ENCODE results near the gene INPP5J.
"Not testable (repeated sequence)": the region's sequence is repeated elsewhere in the genome, so short reads cannot be mapped to it uniquely, and the experiment has no call there.

DNA sequence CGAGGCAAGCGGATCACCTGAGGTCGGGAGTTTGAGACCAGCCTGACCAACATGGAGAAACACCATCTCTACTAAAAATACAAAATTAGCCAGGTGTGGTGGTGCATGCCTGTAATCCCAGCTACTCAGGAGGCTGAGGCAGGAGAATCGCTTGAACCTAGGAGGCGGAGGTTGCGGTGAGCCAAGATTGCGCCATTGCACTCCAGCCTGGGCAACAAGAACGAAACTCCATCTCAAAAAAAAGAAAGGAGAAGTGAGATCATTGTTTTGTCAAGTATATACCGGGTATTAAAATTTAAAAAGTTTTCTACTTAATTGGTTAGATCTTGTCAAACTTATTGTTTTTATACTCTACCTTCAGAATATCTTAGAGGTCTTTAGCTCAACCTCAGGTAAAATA is 49.0 kb downstream of the INPP5J start:
- TF ChIP-seq, protein P1, sequence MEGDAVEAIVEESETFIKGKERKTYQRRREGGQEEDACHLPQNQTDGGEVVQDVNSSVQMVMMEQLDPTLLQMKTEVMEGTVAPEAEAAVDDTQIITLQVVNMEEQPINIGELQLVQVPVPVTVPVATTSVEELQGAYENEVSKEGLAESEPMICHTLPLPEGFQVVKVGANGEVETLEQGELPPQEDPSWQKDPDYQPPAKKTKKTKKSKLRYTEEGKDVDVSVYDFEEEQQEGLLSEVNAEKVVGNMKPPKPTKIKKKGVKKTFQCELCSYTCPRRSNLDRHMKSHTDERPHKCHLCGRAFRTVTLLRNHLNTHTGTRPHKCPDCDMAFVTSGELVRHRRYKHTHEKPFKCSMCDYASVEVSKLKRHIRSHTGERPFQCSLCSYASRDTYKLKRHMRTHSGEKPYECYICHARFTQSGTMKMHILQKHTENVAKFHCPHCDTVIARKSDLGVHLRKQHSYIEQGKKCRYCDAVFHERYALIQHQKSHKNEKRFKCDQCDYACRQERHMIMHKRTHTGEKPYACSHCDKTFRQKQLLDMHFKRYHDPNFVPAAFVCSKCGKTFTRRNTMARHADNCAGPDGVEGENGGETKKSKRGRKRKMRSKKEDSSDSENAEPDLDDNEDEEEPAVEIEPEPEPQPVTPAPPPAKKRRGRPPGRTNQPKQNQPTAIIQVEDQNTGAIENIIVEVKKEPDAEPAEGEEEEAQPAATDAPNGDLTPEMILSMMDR (IDR thresholded peaks at IDR 0.05), result not testable (repeated sequence)
- TF ChIP-seq POLR2A (IDR thresholded peaks at IDR 0.05), result not testable (repeated sequence)

All from testis (tissue), 2 donors.